Natural killer cell (primary cell): ENCODE results near the gene STAT4. TPM values are rescaled to one million over a fixed set of nuclear protein-coding genes. Genes with fewer than 3 reads are reported as not detected.

Experiments
- ATAC-seq, 3 donors: fragments of 150-1000 bp in 2 of 3; fragments of 200-7000 bp in 1 of 3; cut with Tn5 transposase; 1 replicate in 1 of 3; 2 replicates in 2 of 3; pipeline ENCODE4 v1.10.0; 2021; ENCODE audit warnings: mild to moderate bottlenecking in 2 of 3, moderate library complexity in 2 of 3
- DNase-seq, 2 donors: peaks; one replicate each; pipeline versions ENCODE4 v3.0.0 to v3.0.0-alpha.2; 2013 to 2021; ENCODE audit warnings: mixed read lengths in 1 of 2
- H3K27ac ChIP-seq: one replicate; pipeline ENCODE4 v1.5.1; 2013; ENCODE audit warnings: mild to moderate bottlenecking, low read length
- H3K27me3 ChIP-seq: one replicate; pipeline ENCODE4 v1.6.1; 2013; ENCODE audit warnings: low read length; ENCODE audit not compliant: control insufficient read depth, insufficient read depth
- H3K36me3 ChIP-seq: one replicate; pipeline ENCODE4 v1.6.1; 2013; ENCODE audit warnings: low read length; ENCODE audit not compliant: control insufficient read depth, insufficient read depth
- H3K4me1 ChIP-seq: one replicate; pipeline ENCODE4 v1.6.1; 2013; ENCODE audit warnings: low read length; ENCODE audit not compliant: control insufficient read depth, insufficient read depth
- H3K4me3 ChIP-seq: one replicate; pipeline ENCODE4 v1.5.1; 2013; ENCODE audit warnings: low read length
- H3K9me3 ChIP-seq: one replicate; pipeline ENCODE4 v1.6.1; 2013; ENCODE audit warnings: low read length; ENCODE audit not compliant: control insufficient read depth, insufficient read depth
- H3K27ac Mint-ChIP-seq, 2 donors: one replicate each; pipeline ENCODE4 v1.8.0; 2022; ENCODE audit warnings: mild to moderate bottlenecking in 2 of 2, mixed read lengths in 2 of 2, moderate library complexity in 1 of 2
- H3K27me3 Mint-ChIP-seq, 2 donors: one replicate each; pipeline ENCODE4 v1.8.0; 2022; ENCODE audit warnings: low read depth in 2 of 2, mixed read lengths in 2 of 2
- H3K36me3 Mint-ChIP-seq: one replicate; pipeline ENCODE4 v1.8.0; 2022; ENCODE audit warnings: mixed read lengths
- H3K4me1 Mint-ChIP-seq, 2 donors: one replicate each; pipeline ENCODE4 v1.8.0; 2022; ENCODE audit warnings: mixed read lengths in 2 of 2
- H3K4me3 Mint-ChIP-seq: one replicate; pipeline ENCODE4 v1.8.0; 2022; ENCODE audit warnings: mild to moderate bottlenecking, moderate library complexity, mixed read lengths
- H3K9me3 Mint-ChIP-seq, 2 donors: one replicate each; pipeline ENCODE4 v1.8.0; 2022; ENCODE audit warnings: mixed read lengths in 2 of 2
- WGBS: methylation state at CpG from one replicate; pipeline ENCODE4 v1.1.7; 2013; ENCODE audit warnings: missing lambda C conversion rate; ENCODE audit not compliant: insufficient coverage; 5-methylcytosine and 5-hydroxymethylcytosine counted together
- intact Hi-C: fragments of 100-400 bp; cut with micrococcal nuclease; formaldehyde crosslinking; loops from one replicate; pipeline ENCODE4 v1.14.2; 2022
- total RNA-seq, 4 donors: library from RNA; stranded (reverse); fragments of 120-200 nt in 1 of 4; gene quantifications; one replicate each; pipeline versions ENCODE4 v1.2.3 to v1.2.4, GENCODE V29; 2013 to 2022
- TF ChIP-seq, protein P1 (sequence below): fragments of 200-600 bp; IDR thresholded peaks from one replicate; pipeline ENCODE4 v1.8.0; 2022; ENCODE audit warnings: antibody characterized with exemption

The STAT4 gene
- total RNA-seq, 3 donors from 2014 or later (not counting 1 experiment from before 2014, with no cell fraction given) = 264 to 339 (median 304) TPM

DNA sequence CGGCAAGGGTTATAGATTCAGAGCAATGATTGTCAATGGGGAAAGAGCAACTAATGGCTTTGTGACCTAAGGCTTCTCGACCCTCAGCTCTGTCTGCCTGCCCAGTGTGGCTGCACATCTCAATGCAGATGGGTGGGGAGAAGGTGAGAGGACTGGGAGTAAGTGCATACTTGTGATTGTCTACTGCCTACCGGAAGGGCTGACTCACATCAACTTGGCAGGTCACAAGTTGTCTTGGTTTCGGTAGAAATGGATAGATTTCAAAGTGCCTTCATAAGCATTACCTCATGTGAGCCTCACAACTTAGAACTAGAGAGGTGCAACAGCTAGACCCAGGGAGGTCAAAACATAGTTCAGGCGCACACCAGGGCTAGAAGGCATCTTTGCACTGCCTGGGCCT is 166.2 kb downstream of the STAT4 start:
- intact Hi-C loops = no loop called here
- Mint-ChIP-seq H3K4me3 (no peak overlapping the region), H3K9me3 (no peaks in the 10 kb centered on the region), H3K36me3 (peaks cover 55% of the 10 kb centered on the region), H3K27ac (peak overlapping the region in 1 of 2 donors; percentile 63), H3K4me1 (peaks cover 0 to 6% of the 10 kb centered on the region in 2 donors), H3K27me3 (no peaks in the 10 kb centered on the region)
- DNase-seq (no peak), ATAC-seq (peak in 1 of 3 donors; percentile 41)
- TF ChIP-seq, protein P1, sequence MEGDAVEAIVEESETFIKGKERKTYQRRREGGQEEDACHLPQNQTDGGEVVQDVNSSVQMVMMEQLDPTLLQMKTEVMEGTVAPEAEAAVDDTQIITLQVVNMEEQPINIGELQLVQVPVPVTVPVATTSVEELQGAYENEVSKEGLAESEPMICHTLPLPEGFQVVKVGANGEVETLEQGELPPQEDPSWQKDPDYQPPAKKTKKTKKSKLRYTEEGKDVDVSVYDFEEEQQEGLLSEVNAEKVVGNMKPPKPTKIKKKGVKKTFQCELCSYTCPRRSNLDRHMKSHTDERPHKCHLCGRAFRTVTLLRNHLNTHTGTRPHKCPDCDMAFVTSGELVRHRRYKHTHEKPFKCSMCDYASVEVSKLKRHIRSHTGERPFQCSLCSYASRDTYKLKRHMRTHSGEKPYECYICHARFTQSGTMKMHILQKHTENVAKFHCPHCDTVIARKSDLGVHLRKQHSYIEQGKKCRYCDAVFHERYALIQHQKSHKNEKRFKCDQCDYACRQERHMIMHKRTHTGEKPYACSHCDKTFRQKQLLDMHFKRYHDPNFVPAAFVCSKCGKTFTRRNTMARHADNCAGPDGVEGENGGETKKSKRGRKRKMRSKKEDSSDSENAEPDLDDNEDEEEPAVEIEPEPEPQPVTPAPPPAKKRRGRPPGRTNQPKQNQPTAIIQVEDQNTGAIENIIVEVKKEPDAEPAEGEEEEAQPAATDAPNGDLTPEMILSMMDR = no peak
- Histone ChIP-seq H3K27ac (no peak overlapping the region), H3K4me3 (no peak overlapping the region), H3K4me1 (no peaks in the 10 kb centered on the region), H3K9me3 (no peaks in the 10 kb centered on the region), H3K36me3 (peaks cover 98% of the 10 kb centered on the region), H3K27me3 (no peaks in the 10 kb centered on the region)
- 89% methylated on average over 5 of the region's 5 CpGs for WGBS

DNA sequence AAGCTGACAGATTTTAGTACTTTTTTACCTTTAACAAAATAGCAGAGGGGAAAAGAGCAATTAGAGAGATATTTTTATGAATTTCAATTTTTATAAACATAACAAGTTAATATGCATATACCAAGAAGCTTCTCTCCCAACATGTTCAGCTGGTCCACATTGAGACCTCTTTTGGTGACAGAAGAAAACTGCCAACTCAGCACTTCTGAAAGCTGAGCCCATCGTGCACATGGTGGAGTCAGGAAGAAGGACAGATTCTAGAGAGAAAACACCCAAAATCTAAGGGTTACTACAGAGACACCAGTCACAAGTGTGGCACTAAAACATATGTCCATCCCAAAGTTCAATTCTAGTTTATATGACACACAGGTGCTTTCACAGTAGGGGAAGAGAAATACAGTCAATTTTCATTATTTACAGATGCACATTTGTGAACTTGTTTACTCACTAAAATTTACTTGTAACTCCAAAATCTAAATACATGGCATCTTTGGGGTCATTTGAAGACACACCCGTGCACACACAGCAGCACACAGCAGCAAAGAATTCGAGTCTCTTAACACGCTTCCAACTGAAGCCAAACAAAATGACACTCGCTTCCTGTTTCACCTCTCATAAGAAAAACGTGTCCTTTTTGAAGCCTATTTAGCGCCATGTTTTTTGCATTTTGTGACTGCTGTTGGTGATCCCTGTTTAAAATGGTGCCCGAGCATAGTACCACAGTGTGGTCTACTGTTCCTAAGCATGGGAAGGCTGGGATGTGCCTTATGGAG is 168.3 kb downstream of the STAT4 start:
- 91% methylated on average over 8 of the region's 8 CpGs for whole genome bisulfite sequencing
- Histone ChIP-seq H3K36me3 (peaks cover 100% of the 10 kb centered on the region), H3K4me3 (no peak overlapping the region), H3K27ac (no peak overlapping the region), H3K9me3 (no peaks in the 10 kb centered on the region), H3K27me3 (no peaks in the 10 kb centered on the region), H3K4me1 (no peaks in the 10 kb centered on the region)
- TF ChIP-seq, protein P1 = no peak
- Mint-ChIP-seq H3K4me3 (no peak overlapping the region), H3K27me3 (no peaks in the 10 kb centered on the region), H3K9me3 (no peaks in the 10 kb centered on the region), H3K36me3 (peaks cover 71% of the 10 kb centered on the region), H3K27ac (peak overlapping the region in 1 of 2 donors; percentile 43), H3K4me1 (peaks cover 0 to 6% of the 10 kb centered on the region in 2 donors)
- ATAC-seq = no peak
- intact Hi-C loops = no loop called here
- DNase-seq = peak in 1 of 2 donors; percentile 21

DNA sequence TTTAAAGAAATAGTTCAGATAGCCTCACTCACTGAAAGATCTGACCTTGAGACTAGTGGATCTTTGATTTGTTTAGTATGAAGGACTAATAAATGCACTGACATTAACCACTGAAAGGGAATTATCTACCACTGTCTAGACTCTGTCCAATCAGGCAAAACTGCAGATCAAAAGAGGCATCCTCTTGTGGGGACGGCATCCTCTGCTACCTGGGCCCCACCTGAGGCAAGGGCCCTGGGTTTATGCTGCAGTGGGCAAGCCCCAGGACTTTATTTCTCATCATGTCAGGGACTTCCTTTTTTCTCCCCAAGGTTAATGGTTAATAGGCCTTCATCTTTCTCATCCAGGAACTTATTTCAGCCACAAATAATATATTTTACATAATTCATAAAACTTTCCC is 169.1 kb downstream of the STAT4 start:
- intact Hi-C loops = no loop called here
- ATAC-seq (no peak), DNase-seq (no peak)
- peak overlapping the region; percentile 43 to 51 for H3K27ac Mint-ChIP-seq
- H3K9me3 ChIP-seq = no peaks in the 10 kb centered on the region
- TF ChIP-seq, protein P1 = no peak
- no peaks in the 10 kb centered on the region for H3K27me3 ChIP-seq
- H3K36me3 Mint-ChIP-seq = peaks cover 68% of the 10 kb centered on the region
- whole genome bisulfite sequencing = 79% methylated on average over 1 of the region's 1 CpG
- H3K4me3 Mint-ChIP-seq = no peak overlapping the region
- H3K9me3 Mint-ChIP-seq = no peaks in the 10 kb centered on the region
- H3K27me3 Mint-ChIP-seq = no peaks in the 10 kb centered on the region
- H3K4me1 ChIP-seq = no peaks in the 10 kb centered on the region
- no peak overlapping the region for H3K27ac ChIP-seq
- no peak overlapping the region for H3K4me3 ChIP-seq
- peaks cover 0 to 6% of the 10 kb centered on the region in 2 donors for H3K4me1 Mint-ChIP-seq
- H3K36me3 ChIP-seq = peaks cover 100% of the 10 kb centered on the region
